ENCODE results near the gene SETD4.

SETD4 gene

GRCh38 chr21:36045993-36046392, 14.3 kb downstream of the SETD4 start:
- no peak for DNase-seq (ENCODE audit: low read depth)
- TF ChIP-seq MYC (IDR thresholded peaks at IDR 0.05; ENCODE audit: low read depth, low read length) (no peak), POLR2A (IDR thresholded peaks at IDR 0.05; ENCODE audit: extremely low read depth, insufficient read length) (no peak), MAX (IDR thresholded peaks at IDR 0.05; ENCODE audit: low read depth, low read length) (no peak)
- TF ChIP-seq, protein P1, sequence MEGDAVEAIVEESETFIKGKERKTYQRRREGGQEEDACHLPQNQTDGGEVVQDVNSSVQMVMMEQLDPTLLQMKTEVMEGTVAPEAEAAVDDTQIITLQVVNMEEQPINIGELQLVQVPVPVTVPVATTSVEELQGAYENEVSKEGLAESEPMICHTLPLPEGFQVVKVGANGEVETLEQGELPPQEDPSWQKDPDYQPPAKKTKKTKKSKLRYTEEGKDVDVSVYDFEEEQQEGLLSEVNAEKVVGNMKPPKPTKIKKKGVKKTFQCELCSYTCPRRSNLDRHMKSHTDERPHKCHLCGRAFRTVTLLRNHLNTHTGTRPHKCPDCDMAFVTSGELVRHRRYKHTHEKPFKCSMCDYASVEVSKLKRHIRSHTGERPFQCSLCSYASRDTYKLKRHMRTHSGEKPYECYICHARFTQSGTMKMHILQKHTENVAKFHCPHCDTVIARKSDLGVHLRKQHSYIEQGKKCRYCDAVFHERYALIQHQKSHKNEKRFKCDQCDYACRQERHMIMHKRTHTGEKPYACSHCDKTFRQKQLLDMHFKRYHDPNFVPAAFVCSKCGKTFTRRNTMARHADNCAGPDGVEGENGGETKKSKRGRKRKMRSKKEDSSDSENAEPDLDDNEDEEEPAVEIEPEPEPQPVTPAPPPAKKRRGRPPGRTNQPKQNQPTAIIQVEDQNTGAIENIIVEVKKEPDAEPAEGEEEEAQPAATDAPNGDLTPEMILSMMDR (IDR thresholded peaks at IDR 0.05; ENCODE audit: low read depth, low read length) = no peak
- H3K4me3 ChIP-seq (ENCODE audit: low read depth, low read length) = no peak overlapping the region

DNA sequence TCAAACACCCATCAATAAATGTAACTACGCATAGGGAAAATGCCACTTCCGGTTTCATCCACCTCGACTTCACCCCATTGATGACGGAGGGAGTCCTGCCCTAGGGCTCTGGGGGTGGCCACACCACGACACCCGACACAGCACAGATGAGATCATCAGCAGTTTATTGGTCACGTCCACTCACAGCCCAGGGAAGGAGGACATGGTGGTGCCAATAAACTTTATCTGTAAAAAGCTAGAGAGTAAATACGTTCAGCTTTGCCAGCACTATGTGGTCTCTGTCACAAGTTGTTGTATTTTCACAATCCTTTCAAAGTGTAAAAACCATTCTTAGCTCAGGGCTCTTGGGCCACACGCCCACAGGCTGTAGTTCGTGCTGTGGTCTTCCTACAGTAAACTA, 16.3 kb downstream of the SETD4 start:
- no peak for TF ChIP-seq POLR2A (IDR thresholded peaks at IDR 0.05; ENCODE audit: extremely low read depth, insufficient read length)
- TF ChIP-seq MYC (IDR thresholded peaks at IDR 0.05; ENCODE audit: low read depth, low read length) = no peak
- TF ChIP-seq MAX (IDR thresholded peaks at IDR 0.05; ENCODE audit: low read depth, low read length) = no peak
- TF ChIP-seq, protein P1 (IDR thresholded peaks at IDR 0.05; ENCODE audit: low read depth, low read length) = no peak
- no peak for DNase-seq (ENCODE audit: low read depth)
- no peak overlapping the region for H3K4me3 ChIP-seq (ENCODE audit: low read depth, low read length)

- no peak for TF ChIP-seq MAX (IDR thresholded peaks at IDR 0.05; ENCODE audit: low read depth, low read length)
- DNase-seq (ENCODE audit: low read depth) = no peak
- no peak overlapping the region for H3K4me3 ChIP-seq (ENCODE audit: low read depth, low read length)
Measured at GRCh38 chr21:36041910-36042309, 18.4 kb downstream of the SETD4 start.

GRCh38 chr21:36040389-36040788, 19.9 kb downstream of the SETD4 start:
- no peak overlapping the region for H3K4me3 ChIP-seq (ENCODE audit: low read depth, low read length)
- TF ChIP-seq MYC (IDR thresholded peaks at IDR 0.05; ENCODE audit: low read depth, low read length) (no peak), POLR2A (IDR thresholded peaks at IDR 0.05; ENCODE audit: extremely low read depth, insufficient read length) (no peak)
- DNase-seq (ENCODE audit: low read depth) = no peak

DNA sequence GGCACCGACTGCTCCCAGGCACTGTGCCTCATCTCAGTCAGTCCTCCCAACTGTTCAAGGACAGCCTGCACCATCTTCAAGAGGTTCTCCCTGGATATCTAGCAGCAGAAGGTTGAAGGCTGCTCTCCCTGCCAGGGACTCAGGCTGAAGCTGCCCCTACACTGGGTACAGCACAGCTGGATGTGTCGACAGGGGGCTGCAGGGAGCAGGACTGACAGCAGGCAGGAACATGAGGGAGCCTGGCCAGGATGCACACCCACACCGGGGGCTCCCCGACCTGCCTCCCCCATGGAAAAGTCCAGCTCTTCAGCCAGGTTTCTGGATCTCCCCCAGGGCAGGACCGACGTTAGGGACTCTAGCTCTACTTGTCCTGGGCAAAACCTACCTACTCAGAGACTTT, 20.5 kb downstream of the SETD4 start:
- H3K4me3 ChIP-seq (ENCODE audit: low read depth, low read length) = no peak overlapping the region
- TF ChIP-seq MAX (IDR thresholded peaks at IDR 0.05; ENCODE audit: low read depth, low read length) (no peak), MYC (IDR thresholded peaks at IDR 0.05; ENCODE audit: low read depth, low read length) (no peak), POLR2A (IDR thresholded peaks at IDR 0.05; ENCODE audit: extremely low read depth, insufficient read length) (no peak)
- TF ChIP-seq, protein P1 (IDR thresholded peaks at IDR 0.05; ENCODE audit: low read depth, low read length) = no peak
- DNase-seq (ENCODE audit: low read depth) = no peak

GRCh38 chr21:36038701-36039497, 21.4 kb downstream of the SETD4 start:
- TF ChIP-seq POLR2A (IDR thresholded peaks at IDR 0.05; ENCODE audit: extremely low read depth, insufficient read length) = no peak
- TF ChIP-seq MAX (IDR thresholded peaks at IDR 0.05; ENCODE audit: low read depth, low read length) = no peak
- TF ChIP-seq, protein P1 (IDR thresholded peaks at IDR 0.05; ENCODE audit: low read depth, low read length) = no peak
- no peak for TF ChIP-seq MYC (IDR thresholded peaks at IDR 0.05; ENCODE audit: low read depth, low read length)
- DNase-seq (ENCODE audit: low read depth) = no peak
- no peak overlapping the region for H3K4me3 ChIP-seq (ENCODE audit: low read depth, low read length)
